NCI-H1417 (cell line): ENCODE results near the gene MRPL55.

Source experiments
- DNase-seq, 3 experiments: peaks; one replicate each; lab custom pipeline; 2025; lab: John Stamatoyannopoulos, UW

Gene MRPL55

DNA sequence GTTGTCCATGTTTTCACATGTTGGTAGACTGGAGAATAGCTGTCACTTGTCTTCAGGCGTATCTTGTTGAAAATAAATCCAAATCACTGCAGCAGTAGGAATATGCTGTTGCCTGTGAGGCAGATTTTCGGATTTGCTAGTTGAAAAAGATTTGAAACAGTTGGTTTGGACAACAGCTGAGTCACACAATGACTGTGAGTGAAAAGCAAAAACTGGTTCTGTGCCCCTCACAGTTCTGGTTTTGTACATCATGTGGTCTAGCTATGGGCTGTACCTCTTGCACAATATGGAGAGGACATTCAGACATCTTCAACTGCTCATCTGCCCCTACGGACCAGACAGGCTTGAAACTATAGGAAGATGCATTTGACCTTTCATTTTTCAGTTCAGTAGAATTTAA is 24.8 kb downstream of the MRPL55 start:
- no peak for DNase-seq

DNA sequence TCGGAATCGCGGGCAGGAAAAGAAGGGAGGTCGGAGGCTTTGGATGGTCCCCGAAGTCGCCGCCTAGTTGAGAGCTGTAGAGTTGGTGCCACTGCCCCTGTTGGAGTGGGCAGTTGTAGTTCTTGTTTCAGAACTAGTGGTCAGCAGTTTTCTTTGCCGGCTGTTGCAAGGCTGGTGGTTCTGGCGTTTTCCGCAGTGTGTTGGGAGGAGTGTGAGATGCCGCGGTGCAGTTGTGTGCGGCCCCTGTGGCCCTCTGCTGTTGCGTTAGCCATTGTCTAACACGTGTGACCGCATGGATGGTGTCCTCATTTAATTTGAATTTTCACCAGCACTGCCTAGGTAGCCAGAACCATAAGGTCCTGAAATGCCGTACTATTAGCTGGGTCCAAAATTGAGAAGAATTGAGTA is 25.2 kb downstream of the MRPL55 start:
- no peak for DNase-seq

- DNase-seq = peak in 2 of 3 experiments; percentile 60 to 75
These were observed 25.9 kb downstream of the MRPL55 start for GRCh38 chr1:228082918-228083870.

GRCh38 chr1:228082214-228082917 is 26.7 kb downstream of the MRPL55 start, which contains the start of gene ARF1:
Gene ARF1, plus strand, starts transcription at chr1:228082708. Its CDS starts 14,407 bp downstream, at chr1:228097115.
- peak; percentile 90 to 94 (median 94) for DNase-seq

- peak in 1 of 3 experiments; percentile 63 for DNase-seq
These were observed 27.4 kb downstream of the MRPL55 start for GRCh38 chr1:228081578-228082213.

DNA sequence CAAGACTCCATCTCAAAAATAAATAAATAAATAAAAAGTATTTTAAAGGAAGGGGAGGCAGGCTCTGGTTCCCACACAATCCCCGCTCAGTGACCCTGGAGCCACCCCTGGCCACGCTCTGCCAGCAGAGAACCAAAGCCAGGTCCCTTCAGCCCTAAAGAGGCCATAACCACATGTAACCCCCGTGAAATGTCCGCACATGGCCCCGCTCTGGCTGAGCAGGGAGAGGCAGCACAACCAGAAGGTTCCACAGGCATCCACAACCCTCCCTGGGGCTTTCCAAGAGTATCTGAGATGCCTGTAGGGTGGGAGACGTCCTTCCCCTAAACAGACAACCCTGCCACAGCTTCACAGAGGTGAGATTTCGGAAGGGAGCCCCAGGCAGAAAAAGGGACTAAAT is 28.0 kb downstream of the MRPL55 start:
- DNase-seq = no peak

- no peak for DNase-seq
These were observed 29.4 kb downstream of the MRPL55 start for GRCh38 chr1:228079601-228080263.

DNA sequence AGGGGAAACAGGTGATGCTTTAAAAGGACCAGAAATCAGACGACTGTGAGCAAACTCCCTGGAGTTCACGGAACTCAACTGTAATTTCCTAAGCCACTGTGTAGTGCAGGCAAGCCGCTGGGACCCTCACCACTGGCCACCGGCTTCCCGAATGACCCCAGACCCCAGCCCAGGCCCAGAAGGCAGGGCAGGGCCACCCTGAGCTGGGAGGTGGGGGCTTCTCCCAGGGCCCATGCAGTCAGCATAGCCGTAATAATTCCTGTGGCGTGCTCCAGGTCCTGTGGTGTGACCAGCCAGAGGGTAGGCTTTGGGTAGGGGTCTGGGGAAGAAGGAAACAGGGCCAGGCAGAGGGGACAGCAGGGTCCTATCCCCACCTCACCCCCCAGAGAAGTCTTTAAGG is 30.1 kb downstream of the MRPL55 start:
- DNase-seq = no peak

DNA sequence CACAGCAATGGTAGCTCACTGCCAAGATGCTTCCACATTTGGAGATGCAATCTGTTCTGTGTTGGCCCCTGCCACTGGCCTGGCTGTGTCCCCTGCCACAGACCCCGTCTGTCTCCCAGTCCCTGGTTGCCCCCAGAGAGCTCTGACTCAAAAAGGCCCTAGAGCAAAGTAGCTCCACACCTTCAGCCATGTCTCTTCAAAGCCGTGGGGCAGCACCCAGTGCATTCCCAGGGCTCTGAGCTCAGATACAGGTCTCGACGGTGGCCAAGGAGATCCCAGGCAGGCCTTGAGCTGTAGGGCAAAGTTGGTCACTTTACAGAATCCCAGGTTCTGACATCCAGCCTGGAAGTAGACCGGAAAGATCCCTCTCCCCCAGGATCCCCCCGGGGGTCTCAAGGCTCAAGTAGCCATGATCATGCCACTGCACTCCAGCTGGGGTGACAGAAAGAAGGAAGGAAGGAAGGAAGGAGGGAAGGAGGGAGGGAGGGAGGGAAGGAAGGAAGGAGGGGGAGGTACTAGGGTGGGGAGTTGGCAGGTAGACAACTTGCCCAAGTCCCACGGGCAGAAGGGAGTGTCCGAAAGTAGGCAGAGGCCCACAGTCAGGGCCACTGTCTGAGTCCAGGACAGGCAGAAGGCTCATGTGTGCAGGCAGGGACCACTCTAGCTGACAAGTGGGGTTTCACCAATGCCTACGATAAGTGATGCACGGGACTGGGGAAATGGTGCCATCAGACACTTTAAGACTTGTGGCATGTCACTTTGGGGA is 31.4 kb downstream of the MRPL55 start:
- no peak for DNase-seq

GRCh38 chr1:228076796-228077430 is 32.2 kb downstream of the MRPL55 start:
- no peak for DNase-seq

DNA sequence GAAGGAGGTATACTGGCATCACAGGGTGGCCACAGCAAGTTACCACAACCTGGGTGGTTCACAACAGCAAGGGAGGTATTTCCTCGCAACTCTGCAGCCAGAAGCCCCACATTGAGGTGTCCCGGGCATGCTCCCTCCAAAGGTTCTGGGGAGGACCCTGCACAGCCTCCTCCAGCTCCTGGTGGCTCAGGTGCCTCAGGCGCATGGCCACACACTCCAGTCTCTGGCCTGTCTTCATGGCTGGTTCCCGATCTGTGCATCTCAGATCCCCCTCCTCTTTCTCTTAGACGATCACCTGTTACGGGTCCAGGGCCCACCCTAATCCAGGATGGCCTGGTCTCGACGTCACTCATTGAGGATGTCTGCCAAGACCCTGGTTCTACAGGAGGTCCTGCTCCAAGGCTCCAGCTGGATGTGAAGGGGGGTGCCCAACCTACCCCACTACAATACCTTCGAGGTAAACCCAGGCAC is 33.3 kb downstream of the MRPL55 start:
- DNase-seq = no peak

GRCh38 chr1:228074954-228075730 is 34.0 kb downstream of the MRPL55 start:
- peak in 1 of 3 experiments; percentile 22 for DNase-seq

DNA sequence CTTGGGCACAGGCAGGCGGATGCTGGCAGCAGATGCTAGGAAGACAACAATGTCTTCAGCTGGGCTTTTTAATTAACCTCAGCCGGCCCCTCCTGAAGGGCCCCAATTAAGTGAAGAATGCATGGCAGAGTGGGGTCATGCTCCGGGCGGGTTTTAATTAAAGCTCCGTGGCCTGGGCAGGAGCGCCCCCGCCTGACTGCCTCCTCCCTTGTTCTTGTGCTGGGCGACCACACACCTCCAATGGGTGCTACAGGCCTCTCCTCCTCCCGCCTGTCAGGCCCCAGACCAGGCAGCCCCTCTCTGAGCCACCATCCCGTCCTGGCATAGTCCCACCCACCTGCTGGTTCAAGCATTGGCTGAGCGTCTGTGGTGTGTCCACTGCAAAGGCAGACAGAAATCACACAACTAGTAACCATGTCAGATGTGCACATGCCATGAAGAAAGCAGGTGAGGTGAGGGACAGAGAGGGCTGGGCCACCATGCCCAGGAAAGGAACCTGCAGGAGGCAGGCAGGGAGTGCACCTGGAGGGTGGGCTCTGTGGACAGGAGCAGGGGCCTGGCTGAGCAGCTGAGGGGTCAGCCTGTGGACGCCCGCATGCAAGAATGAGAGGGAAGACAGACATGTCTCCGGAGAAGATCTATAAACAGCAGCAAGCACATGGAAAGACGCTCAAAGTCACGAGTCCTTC is 35.1 kb downstream of the MRPL55 start:
- peak in 2 of 3 experiments; percentile 53 to 82 for DNase-seq

DNA sequence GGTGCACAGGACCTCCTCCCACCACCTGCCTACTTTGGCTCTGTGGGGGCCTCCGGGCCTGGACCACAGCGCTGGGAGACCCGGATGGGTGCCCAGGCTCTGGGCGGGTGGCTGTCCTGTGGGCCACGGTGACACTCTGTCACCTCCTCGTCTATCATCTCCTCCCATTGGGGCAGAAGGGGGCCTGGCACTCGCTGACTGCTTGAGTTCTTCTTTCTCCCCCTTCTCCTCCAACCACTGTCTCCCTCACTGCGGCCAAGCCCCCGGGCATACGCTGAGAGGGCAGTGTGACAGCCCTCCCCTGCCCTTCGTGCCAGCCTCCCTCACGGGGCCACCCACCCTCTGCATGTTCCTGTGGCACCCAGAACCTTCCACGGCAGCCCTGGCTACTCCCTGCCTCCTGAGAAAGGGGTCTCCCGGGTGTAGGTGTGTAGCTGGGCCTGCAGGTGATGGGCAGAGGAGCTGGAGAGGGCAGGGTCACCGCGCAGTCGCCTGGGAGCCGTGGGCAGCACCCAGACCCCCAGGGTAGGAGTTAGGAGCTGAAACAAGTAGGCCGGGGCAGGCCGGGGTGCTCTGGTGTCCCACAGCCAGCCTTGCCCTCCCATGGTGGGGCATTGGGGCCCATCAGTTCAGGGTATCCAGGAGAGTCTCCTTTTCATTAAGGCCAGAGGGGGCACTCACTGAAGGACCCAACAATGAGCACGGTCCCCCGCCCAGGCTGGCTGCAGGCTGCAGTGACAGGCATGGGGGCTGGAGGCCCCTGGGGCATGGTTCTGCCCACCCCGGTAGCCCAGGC is 35.8 kb downstream of the MRPL55 start:
- no peak for DNase-seq

GRCh38 chr1:228072658-228073043 is 36.4 kb downstream of the MRPL55 start:
- DNase-seq = peak in 2 of 3 experiments; percentile 26 to 34

- no peak for DNase-seq
These were observed 37.1 kb downstream of the MRPL55 start for GRCh38 chr1:228071839-228072657.

DNA sequence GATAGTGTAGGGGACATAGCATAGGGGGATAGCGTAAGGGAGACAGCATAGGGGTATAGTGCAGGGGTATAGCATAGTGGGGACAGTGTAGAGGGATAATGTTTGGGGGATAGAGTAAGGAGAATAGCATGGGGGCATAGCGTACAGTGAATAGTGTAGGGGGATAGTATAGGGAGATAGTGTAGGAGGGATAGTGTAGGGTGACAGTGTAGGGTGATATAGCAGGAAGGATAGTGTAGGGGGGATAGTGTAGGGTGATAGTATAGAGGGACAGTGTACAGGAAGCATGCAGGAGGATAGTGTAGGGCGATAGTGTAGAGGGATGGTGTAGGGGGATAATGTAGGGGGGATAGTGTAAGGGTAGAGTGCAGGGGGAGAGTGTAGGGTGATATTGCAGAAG is 38.2 kb downstream of the MRPL55 start:
- DNase-seq = no peak
